Measurements from ENCODE around the gene MTR.

The MTR gene

DNA sequence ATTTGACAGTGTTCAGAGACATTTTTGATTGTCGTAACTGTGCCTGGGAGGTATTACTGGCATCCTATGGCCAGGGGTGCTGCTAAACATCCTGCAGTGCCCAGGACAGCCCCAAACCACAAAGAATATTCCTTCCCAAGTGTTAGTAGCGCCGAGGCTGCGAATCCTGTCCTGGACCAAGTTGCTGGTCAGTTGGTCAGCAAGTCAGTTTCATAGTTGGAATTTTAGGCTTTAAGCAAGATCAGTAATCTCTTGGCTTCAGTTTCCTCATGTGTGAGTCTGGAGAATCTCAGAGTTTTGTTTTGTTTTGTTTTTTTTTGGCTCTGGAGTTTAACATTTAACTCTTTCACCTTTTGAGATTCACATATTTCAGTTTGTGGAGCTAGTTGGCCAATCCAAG, 65.0 kb downstream of the MTR start:
- Histone ChIP-seq H3K9ac (ENCODE audit: low read depth in 1 of 2, low read length in 2 of 2) (no peak overlapping the region), H3K27ac (ENCODE audit: low read depth in 2 of 2, low read length in 2 of 2) (no peak overlapping the region), H3K4me3 (ENCODE audit: low read length in 2 of 2) (no peak overlapping the region), H3K27me3 (ENCODE audit: control insufficient read depth in 2 of 2, insufficient read depth in 2 of 2, low read length in 2 of 2) (no peaks in the 10 kb centered on the region), H3K36me3 (ENCODE audit: control insufficient read depth in 2 of 2, insufficient read depth in 2 of 2, low read length in 2 of 2) (peaks cover 32 to 37% of the 10 kb centered on the region in 2 donors), H3K4me1 (ENCODE audit: control insufficient read depth in 2 of 2, insufficient read depth in 2 of 2, low read length in 2 of 2) (no peaks in the 10 kb centered on the region), H3K9me3 (ENCODE audit: control insufficient read depth in 2 of 2, low read length in 2 of 2) (no peaks in the 10 kb centered on the region)

DNA sequence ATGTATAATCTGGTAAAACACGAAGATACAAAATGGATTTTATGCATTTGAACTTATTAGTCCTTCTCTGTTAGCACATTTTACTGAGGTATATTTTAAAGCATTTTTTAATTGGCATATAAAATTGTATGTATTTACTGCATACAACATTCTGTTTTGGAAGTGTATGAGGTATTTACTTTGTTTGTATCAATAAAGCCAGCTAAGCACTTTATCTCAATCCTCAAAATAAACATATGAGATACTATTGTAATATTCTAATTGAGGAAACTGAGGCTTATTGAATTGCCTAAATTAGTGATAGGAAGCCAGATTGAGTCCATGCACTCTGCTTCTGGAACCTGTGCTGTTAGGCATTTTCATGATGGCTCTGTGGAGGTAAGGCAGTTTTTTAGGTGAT, 65.6 kb downstream of the MTR start:
- H3K9me3 ChIP-seq (ENCODE audit: control insufficient read depth in 2 of 2, low read length in 2 of 2) = no peaks in the 10 kb centered on the region
- no peak overlapping the region for H3K9ac ChIP-seq (ENCODE audit: low read depth in 1 of 2, low read length in 2 of 2)
- no peak overlapping the region for H3K27ac ChIP-seq (ENCODE audit: low read depth in 2 of 2, low read length in 2 of 2)
- no peaks in the 10 kb centered on the region for H3K4me1 ChIP-seq (ENCODE audit: control insufficient read depth in 2 of 2, insufficient read depth in 2 of 2, low read length in 2 of 2)
- no peak overlapping the region for H3K4me3 ChIP-seq (ENCODE audit: low read length in 2 of 2)
- peaks cover 32 to 33% of the 10 kb centered on the region in 2 donors for H3K36me3 ChIP-seq (ENCODE audit: control insufficient read depth in 2 of 2, insufficient read depth in 2 of 2, low read length in 2 of 2)
- no peaks in the 10 kb centered on the region for H3K27me3 ChIP-seq (ENCODE audit: control insufficient read depth in 2 of 2, insufficient read depth in 2 of 2, low read length in 2 of 2)

DNA sequence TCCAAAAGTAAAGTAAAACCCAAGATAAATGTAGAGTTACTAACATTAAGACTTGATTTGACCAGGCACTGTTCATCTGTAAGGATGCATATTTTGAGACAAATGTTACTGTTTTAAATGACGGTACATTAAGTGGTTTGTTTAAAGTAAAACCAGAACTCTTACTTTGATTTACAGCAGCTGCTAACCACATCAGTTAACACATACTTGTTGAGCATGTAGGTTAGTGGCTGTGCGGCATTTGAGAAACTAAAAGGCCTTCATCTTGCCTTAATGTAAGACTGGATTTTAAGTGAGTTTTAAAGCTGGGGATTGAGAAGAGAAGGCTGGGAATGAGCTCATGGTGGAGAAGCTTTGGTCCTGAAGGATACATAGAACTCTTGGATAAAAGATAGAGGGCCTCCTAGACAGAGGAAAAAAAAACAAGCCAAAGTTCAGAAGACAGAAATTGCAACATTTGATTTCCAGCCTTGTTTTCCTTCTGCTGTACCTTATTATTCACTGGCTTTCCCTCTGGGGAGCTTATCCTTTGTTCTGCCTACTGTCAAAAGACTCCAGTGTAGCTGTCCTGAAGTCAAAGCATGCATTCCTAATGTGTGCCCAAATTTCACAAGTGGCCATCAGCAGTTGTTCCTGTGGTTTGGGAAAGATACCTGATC, 66.6 kb downstream of the MTR start:
- Histone ChIP-seq H3K9ac (ENCODE audit: low read depth in 1 of 2, low read length in 2 of 2) (no peak overlapping the region), H3K4me1 (ENCODE audit: control insufficient read depth in 2 of 2, insufficient read depth in 2 of 2, low read length in 2 of 2) (no peaks in the 10 kb centered on the region), H3K36me3 (ENCODE audit: control insufficient read depth in 2 of 2, insufficient read depth in 2 of 2, low read length in 2 of 2) (peaks cover 33 to 36% of the 10 kb centered on the region in 2 donors), H3K4me3 (ENCODE audit: low read length in 2 of 2) (no peak overlapping the region), H3K27me3 (ENCODE audit: control insufficient read depth in 2 of 2, insufficient read depth in 2 of 2, low read length in 2 of 2) (no peaks in the 10 kb centered on the region), H3K27ac (ENCODE audit: low read depth in 2 of 2, low read length in 2 of 2) (no peak overlapping the region), H3K9me3 (ENCODE audit: control insufficient read depth in 2 of 2, low read length in 2 of 2) (no peaks in the 10 kb centered on the region)

DNA sequence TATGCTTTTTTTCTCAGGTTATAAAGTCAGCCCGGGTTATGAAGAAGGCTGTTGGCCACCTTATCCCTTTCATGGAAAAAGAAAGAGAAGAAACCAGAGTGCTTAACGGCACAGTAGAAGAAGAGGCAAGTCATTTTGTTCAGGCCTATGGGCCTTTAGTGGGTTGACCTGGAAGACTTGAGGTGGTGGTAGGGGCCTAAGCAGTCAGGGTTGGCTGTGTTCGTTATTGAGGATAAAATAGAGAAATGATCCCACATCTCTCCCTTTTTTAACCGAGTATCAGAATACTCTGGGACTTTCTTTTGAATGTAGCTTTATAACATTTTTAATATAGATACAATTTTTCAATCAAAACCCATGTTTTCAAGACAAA, 67.1 kb downstream of the MTR start:
- no peaks in the 10 kb centered on the region for H3K9me3 ChIP-seq (ENCODE audit: control insufficient read depth in 2 of 2, low read length in 2 of 2)
- H3K9ac ChIP-seq (ENCODE audit: low read depth in 1 of 2, low read length in 2 of 2) = no peak overlapping the region
- H3K4me1 ChIP-seq (ENCODE audit: control insufficient read depth in 2 of 2, insufficient read depth in 2 of 2, low read length in 2 of 2) = no peaks in the 10 kb centered on the region
- H3K36me3 ChIP-seq (ENCODE audit: control insufficient read depth in 2 of 2, insufficient read depth in 2 of 2, low read length in 2 of 2) = peaks cover 34 to 41% of the 10 kb centered on the region in 2 donors
- no peak overlapping the region for H3K4me3 ChIP-seq (ENCODE audit: low read length in 2 of 2)
- no peak overlapping the region for H3K27ac ChIP-seq (ENCODE audit: low read depth in 2 of 2, low read length in 2 of 2)
- H3K27me3 ChIP-seq (ENCODE audit: control insufficient read depth in 2 of 2, insufficient read depth in 2 of 2, low read length in 2 of 2) = no peaks in the 10 kb centered on the region

DNA sequence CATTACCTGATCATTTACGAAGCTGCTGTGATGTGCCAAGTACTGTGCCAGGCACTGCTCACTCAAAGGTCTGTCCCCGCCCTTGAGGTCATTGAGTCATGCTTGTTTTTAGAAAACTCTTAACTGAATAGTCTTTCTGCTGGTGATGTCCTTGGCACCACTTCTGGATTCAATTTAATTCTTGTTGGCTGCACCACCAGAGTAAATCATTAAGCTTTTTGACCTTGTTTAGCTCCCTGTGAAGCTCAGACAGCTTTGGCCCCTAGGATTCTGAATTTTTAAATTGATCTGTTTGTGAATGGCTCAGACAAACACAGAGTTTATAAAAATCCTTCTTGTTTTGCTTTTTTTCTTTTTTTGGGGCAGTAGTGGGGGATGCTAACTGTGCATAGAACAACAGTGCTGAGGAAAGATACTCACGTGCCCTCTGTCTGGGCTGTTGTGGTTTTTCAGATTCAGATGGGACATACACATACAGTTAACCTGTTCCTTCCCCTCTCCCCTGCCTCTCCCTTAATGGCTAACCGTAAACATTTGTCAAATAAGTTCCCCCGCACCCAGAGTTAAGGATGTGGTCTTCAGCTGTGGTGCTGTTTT, 67.6 kb downstream of the MTR start:
- Histone ChIP-seq H3K27me3 (ENCODE audit: control insufficient read depth in 2 of 2, insufficient read depth in 2 of 2, low read length in 2 of 2) (no peaks in the 10 kb centered on the region), H3K36me3 (ENCODE audit: control insufficient read depth in 2 of 2, insufficient read depth in 2 of 2, low read length in 2 of 2) (peaks cover 33 to 39% of the 10 kb centered on the region in 2 donors), H3K27ac (ENCODE audit: low read depth in 2 of 2, low read length in 2 of 2) (no peak overlapping the region), H3K4me1 (ENCODE audit: control insufficient read depth in 2 of 2, insufficient read depth in 2 of 2, low read length in 2 of 2) (no peaks in the 10 kb centered on the region), H3K4me3 (ENCODE audit: low read length in 2 of 2) (no peak overlapping the region), H3K9me3 (ENCODE audit: control insufficient read depth in 2 of 2, low read length in 2 of 2) (no peaks in the 10 kb centered on the region), H3K9ac (ENCODE audit: low read depth in 1 of 2, low read length in 2 of 2) (no peak overlapping the region)

DNA sequence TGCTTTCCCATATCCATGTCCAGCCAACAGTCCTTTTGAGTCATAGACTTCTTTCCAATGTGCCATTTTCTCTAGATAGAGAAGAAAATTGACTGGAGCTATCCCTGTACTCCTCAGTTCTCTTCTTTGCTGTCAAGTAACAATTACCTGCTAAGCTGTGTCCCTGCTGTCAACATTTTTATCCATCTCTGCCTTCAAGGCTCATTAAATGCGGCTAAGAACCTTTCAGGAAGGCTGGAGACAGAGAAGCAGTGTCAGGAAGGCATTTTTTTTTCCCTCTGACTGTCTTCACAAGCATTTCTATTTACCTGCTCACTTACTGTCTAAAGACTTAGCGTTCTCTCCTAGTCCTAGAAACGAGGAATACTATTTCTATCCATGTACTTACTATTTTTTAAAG, 69.1 kb downstream of the MTR start:
- Histone ChIP-seq H3K9ac (ENCODE audit: low read depth in 1 of 2, low read length in 2 of 2) (no peak overlapping the region), H3K27ac (ENCODE audit: low read depth in 2 of 2, low read length in 2 of 2) (no peak overlapping the region), H3K4me3 (ENCODE audit: low read length in 2 of 2) (no peak overlapping the region), H3K4me1 (ENCODE audit: control insufficient read depth in 2 of 2, insufficient read depth in 2 of 2, low read length in 2 of 2) (no peaks in the 10 kb centered on the region), H3K27me3 (ENCODE audit: control insufficient read depth in 2 of 2, insufficient read depth in 2 of 2, low read length in 2 of 2) (no peaks in the 10 kb centered on the region), H3K9me3 (ENCODE audit: control insufficient read depth in 2 of 2, low read length in 2 of 2) (no peaks in the 10 kb centered on the region), H3K36me3 (ENCODE audit: control insufficient read depth in 2 of 2, insufficient read depth in 2 of 2, low read length in 2 of 2) (peaks cover 28 to 32% of the 10 kb centered on the region in 2 donors)

DNA sequence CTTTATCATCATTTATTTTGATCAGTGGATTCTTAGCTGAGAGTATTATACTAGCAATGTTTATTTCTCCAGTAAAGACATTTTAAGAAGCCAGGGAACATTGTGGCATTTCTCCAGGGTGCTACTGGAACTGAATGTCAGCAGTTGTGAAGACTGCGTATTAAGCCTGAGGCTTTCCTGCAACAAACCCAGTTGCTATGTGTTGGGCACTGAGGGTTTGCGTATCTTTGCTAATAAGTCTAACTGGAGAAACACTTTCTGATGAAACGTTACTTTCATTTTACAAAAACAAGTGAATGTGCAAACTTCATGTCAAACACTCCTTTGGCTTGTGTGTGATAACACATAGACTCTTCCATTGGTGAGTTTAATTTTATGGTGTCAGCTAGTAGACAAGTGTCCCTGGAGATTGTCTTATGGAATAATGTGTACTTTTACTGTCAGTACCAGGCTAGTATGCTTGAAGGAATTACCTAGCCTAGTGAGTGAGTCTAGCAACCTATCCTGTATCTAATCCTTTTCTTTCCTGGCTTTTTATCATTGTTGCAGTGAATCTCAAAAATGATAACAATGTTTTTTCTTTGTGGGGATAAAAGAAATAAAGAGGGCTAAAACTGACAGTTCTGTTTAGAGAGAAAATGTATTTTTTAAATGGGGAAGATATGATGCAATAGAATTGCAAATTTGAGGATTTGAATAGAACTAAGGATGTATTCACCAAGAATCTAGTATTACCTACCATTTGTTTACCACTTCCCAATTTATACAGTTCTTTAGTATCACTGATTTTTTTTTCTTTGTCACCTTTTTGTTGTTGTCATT, 70.1 kb downstream of the MTR start:
- H3K9ac ChIP-seq (ENCODE audit: low read depth in 1 of 2, low read length in 2 of 2) = no peak overlapping the region
- no peaks in the 10 kb centered on the region for H3K27me3 ChIP-seq (ENCODE audit: control insufficient read depth in 2 of 2, insufficient read depth in 2 of 2, low read length in 2 of 2)
- H3K4me3 ChIP-seq (ENCODE audit: low read length in 2 of 2) = no peak overlapping the region
- no peaks in the 10 kb centered on the region for H3K9me3 ChIP-seq (ENCODE audit: control insufficient read depth in 2 of 2, low read length in 2 of 2)
- H3K27ac ChIP-seq (ENCODE audit: low read depth in 2 of 2, low read length in 2 of 2) = no peak overlapping the region
- H3K4me1 ChIP-seq (ENCODE audit: control insufficient read depth in 2 of 2, insufficient read depth in 2 of 2, low read length in 2 of 2) = no peaks in the 10 kb centered on the region
- peaks cover 30 to 31% of the 10 kb centered on the region in 2 donors for H3K36me3 ChIP-seq (ENCODE audit: control insufficient read depth in 2 of 2, insufficient read depth in 2 of 2, low read length in 2 of 2)

DNA sequence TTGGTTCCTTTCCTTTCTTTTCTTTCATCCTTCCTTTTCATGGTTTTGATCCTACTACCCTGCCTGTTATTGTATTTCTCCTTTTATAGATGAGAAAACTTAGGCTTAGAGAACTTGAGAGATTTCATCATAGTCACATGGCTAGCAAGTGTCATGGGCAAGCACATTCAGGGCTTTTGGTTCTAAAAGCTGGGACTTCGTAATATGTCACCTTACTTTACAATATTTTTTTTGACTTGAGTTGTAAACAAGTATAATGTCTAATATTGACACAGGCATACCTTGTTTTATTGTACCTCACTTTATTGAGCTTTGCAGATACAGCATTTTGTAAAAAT, 70.7 kb downstream of the MTR start:
- H3K36me3 ChIP-seq (ENCODE audit: control insufficient read depth in 2 of 2, insufficient read depth in 2 of 2, low read length in 2 of 2) = peaks cover 29 to 30% of the 10 kb centered on the region in 2 donors
- no peaks in the 10 kb centered on the region for H3K27me3 ChIP-seq (ENCODE audit: control insufficient read depth in 2 of 2, insufficient read depth in 2 of 2, low read length in 2 of 2)
- no peak overlapping the region for H3K27ac ChIP-seq (ENCODE audit: low read depth in 2 of 2, low read length in 2 of 2)
- H3K9ac ChIP-seq (ENCODE audit: low read depth in 1 of 2, low read length in 2 of 2) = no peak overlapping the region
- H3K9me3 ChIP-seq (ENCODE audit: control insufficient read depth in 2 of 2, low read length in 2 of 2) = no peaks in the 10 kb centered on the region
- no peak overlapping the region for H3K4me3 ChIP-seq (ENCODE audit: low read length in 2 of 2)
- no peaks in the 10 kb centered on the region for H3K4me1 ChIP-seq (ENCODE audit: control insufficient read depth in 2 of 2, insufficient read depth in 2 of 2, low read length in 2 of 2)

DNA sequence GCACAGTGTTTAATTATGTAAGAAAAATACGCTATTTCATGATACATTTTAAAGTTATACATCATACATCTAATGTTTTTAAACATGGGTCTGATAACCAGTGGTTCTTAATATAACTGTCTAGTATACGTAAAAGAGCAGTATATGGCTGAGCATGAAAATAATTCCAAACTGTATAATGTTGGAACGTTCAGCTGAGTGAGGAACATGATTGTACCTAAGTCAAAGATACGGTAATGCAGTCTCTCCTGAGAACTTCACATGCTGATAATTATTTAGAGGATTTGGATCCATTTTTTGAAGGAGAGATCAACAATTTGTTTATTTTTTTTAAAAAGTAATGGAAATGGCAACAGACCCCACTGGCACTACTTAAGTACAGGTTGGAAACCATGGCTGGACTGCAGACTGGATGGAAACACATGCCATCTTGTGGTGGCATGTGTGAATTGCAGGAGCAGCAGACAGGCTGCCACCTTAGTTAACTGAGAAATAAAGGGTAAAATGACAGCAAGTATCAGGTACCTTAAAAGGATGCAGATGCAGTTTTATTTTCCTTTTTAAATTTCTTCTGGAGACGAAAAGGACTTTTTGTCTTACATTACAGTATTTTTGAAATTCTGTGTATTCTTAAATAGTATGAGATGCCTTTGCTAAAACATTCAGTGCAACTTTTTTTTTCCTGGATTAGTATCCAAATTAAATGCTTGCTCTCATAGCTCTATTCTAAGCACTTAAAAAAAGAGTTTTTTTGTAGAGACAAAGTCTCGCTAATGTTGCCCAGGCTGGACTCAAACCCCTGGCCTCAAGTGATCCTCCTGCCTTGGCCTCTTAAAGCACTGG, 73.8 kb downstream of the MTR start:
- H3K9me3 ChIP-seq (ENCODE audit: control insufficient read depth in 2 of 2, low read length in 2 of 2) = no peaks in the 10 kb centered on the region
- no peak overlapping the region for H3K9ac ChIP-seq (ENCODE audit: low read depth in 1 of 2, low read length in 2 of 2)
- no peak overlapping the region for H3K4me3 ChIP-seq (ENCODE audit: low read length in 2 of 2)
- H3K4me1 ChIP-seq (ENCODE audit: control insufficient read depth in 2 of 2, insufficient read depth in 2 of 2, low read length in 2 of 2) = no peaks in the 10 kb centered on the region
- peaks cover 15 to 26% of the 10 kb centered on the region in 2 donors for H3K36me3 ChIP-seq (ENCODE audit: control insufficient read depth in 2 of 2, insufficient read depth in 2 of 2, low read length in 2 of 2)
- H3K27me3 ChIP-seq (ENCODE audit: control insufficient read depth in 2 of 2, insufficient read depth in 2 of 2, low read length in 2 of 2) = no peaks in the 10 kb centered on the region
- H3K27ac ChIP-seq (ENCODE audit: low read depth in 2 of 2, low read length in 2 of 2) = no peak overlapping the region

DNA sequence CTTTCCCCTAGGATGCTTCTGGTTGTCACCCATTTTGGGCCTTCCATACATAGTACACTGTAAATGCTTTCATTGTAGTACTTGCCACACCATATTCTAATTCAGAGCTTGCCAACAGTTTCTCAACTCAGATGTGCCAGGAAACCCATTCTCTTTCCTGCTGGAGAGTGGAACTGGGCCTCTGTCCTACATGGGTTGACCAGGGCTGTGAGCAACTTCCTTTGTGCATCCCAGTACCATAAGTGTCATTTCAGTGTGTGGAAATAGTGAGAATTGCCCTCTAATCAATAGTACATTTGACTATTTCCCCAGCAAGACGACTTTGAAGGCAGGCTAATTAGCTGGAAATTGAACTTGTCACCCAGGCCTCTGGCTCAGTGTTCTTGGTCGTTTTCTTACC, 74.8 kb downstream of the MTR start:
- no peaks in the 10 kb centered on the region for H3K9me3 ChIP-seq (ENCODE audit: control insufficient read depth in 2 of 2, low read length in 2 of 2)
- no peaks in the 10 kb centered on the region for H3K27me3 ChIP-seq (ENCODE audit: control insufficient read depth in 2 of 2, insufficient read depth in 2 of 2, low read length in 2 of 2)
- no peak overlapping the region for H3K27ac ChIP-seq (ENCODE audit: low read depth in 2 of 2, low read length in 2 of 2)
- no peak overlapping the region for H3K4me3 ChIP-seq (ENCODE audit: low read length in 2 of 2)
- no peak overlapping the region for H3K9ac ChIP-seq (ENCODE audit: low read depth in 1 of 2, low read length in 2 of 2)
- H3K36me3 ChIP-seq (ENCODE audit: control insufficient read depth in 2 of 2, insufficient read depth in 2 of 2, low read length in 2 of 2) = peaks cover 11 to 25% of the 10 kb centered on the region in 2 donors
- H3K4me1 ChIP-seq (ENCODE audit: control insufficient read depth in 2 of 2, insufficient read depth in 2 of 2, low read length in 2 of 2) = no peaks in the 10 kb centered on the region
